Activated CD8-positive, alpha-beta T cell treated with anti-CD3 and anti-CD28 coated beads, Interleukin-2, amount 10 ng/mL, durations not matched to agents 7 days and 5 days (primary cell): ENCODE results near the gene SNHG17. TPM values are rescaled to one million over a fixed set of nuclear protein-coding genes. Genes with fewer than 3 reads are reported as not detected.
"Not testable (repeated sequence)": the region's sequence is repeated elsewhere in the genome, so short reads cannot be mapped to it uniquely, and the experiment has no call there.

Experiments used
- ATAC-seq: fragments of 150-1000 bp; cut with Tn5 transposase; one replicate; pipeline ENCODE4 v1.10.0; 2021; ENCODE audit warnings: moderate library complexity
- CTCF ChIA-PET: fragments of 350-600 bp; sonication (Branson Sonifier 250); formaldehyde crosslinking; loops from one replicate; lab custom pipeline; 2021; ENCODE audit warnings: antibody characterized with exemption; lab: Charles Lee
- POLR2A ChIA-PET: fragments of 350-600 bp; sonication (Branson Sonifier 250); formaldehyde crosslinking; loops from one replicate; lab custom pipeline; 2021; ENCODE audit warnings: antibody characterized with exemption; lab: Charles Lee
- DNase-seq: peaks from one replicate; pipeline ENCODE4 v3.0.0-alpha.2; 2020
- H3K27ac Mint-ChIP-seq: one replicate; pipeline ENCODE4 v1.8.0; 2021; ENCODE audit warnings: mild to moderate bottlenecking, mixed read lengths
- H3K27me3 Mint-ChIP-seq: one replicate; pipeline ENCODE4 v1.8.0; 2021; ENCODE audit warnings: low read depth, mixed read lengths
- H3K36me3 Mint-ChIP-seq: one replicate; pipeline ENCODE4 v1.8.0; 2021; ENCODE audit warnings: low read depth, mixed read lengths
- H3K4me1 Mint-ChIP-seq: one replicate; pipeline ENCODE4 v1.8.0; 2021; ENCODE audit warnings: low read depth, mixed read lengths
- H3K4me3 Mint-ChIP-seq: one replicate; pipeline ENCODE4 v1.8.0; 2021; ENCODE audit warnings: mild to moderate bottlenecking, mixed read lengths
- H3K9me3 Mint-ChIP-seq: one replicate; pipeline ENCODE4 v1.8.0; 2022; ENCODE audit warnings: mixed read lengths; ENCODE audit not compliant: insufficient read depth
- total RNA-seq, 2 experiments: library from RNA; stranded (reverse); gene quantifications; one replicate each; pipeline ENCODE4 v1.2.3, GENCODE V29; 2021

SNHG17 gene
- total RNA-seq, 2 experiments from 2014 or later, result 69.6 to 77.8 TPM

- H3K36me3 Mint-ChIP-seq, result peaks cover 76% of the 10 kb centered on the region
These were observed 16.5 kb downstream of the SNHG17 start for GRCh38 chr20:38418509-38419204.

GRCh38 chr20:38414769-38415450 lies 20.2 kb downstream of the SNHG17 start:
- H3K36me3 Mint-ChIP-seq, result peaks cover 65% of the 10 kb centered on the region

More at GRCh38 chr20:38418509-38419204, 16.5 kb downstream of the SNHG17 start:
- H3K27ac Mint-ChIP-seq, result no peak overlapping the region
- H3K9me3 Mint-ChIP-seq, result no peaks in the 10 kb centered on the region
- no peaks in the 10 kb centered on the region for H3K27me3 Mint-ChIP-seq
- ChIA-PET CTCF (no interaction called here), POLR2A (interaction anchor here (1.5 kb wide), 1 partner anchor 16 kb away, joined by 5 read pairs; the partner anchor contains the start of gene SNHG17)
- H3K4me1 Mint-ChIP-seq, result peaks cover 2% of the 10 kb centered on the region
- no peak for ATAC-seq
- H3K4me3 Mint-ChIP-seq, result no peak overlapping the region
- DNase-seq, result no peak

GRCh38 chr20:38412877-38413577 lies 22.1 kb downstream of the SNHG17 start:
- no peaks in the 10 kb centered on the region for H3K27me3 Mint-ChIP-seq
- POLR2A ChIA-PET, result no interaction called here
- CTCF ChIA-PET, result interaction anchor here (1.1 kb wide), 1 partner anchor 340 kb away, joined by 3 read pairs; no protein-coding TSS in a partner anchor
- DNase-seq, result no peak
- no peaks in the 10 kb centered on the region for H3K9me3 Mint-ChIP-seq
- no peak overlapping the region for H3K27ac Mint-ChIP-seq
- H3K4me3 Mint-ChIP-seq, result no peak overlapping the region
- H3K36me3 Mint-ChIP-seq, result peaks cover 60% of the 10 kb centered on the region
- no peak for ATAC-seq
- no peaks in the 10 kb centered on the region for H3K4me1 Mint-ChIP-seq

More at GRCh38 chr20:38414769-38415450, 20.2 kb downstream of the SNHG17 start:
- DNase-seq (no peak), ATAC-seq (no peak)
- H3K9me3 Mint-ChIP-seq, result no peaks in the 10 kb centered on the region
- no peaks in the 10 kb centered on the region for H3K4me1 Mint-ChIP-seq
- no peak overlapping the region for H3K4me3 Mint-ChIP-seq
- ChIA-PET POLR2A (no interaction called here), CTCF (no interaction called here)
- no peaks in the 10 kb centered on the region for H3K27me3 Mint-ChIP-seq
- H3K27ac Mint-ChIP-seq, result peak overlapping the region; percentile 24

- ATAC-seq, H3K27ac Mint-ChIP-seq, DNase-seq, H3K9me3 Mint-ChIP-seq, POLR2A ChIA-PET, H3K27me3 Mint-ChIP-seq, H3K4me1 Mint-ChIP-seq, H3K4me3 Mint-ChIP-seq: not testable (repeated sequence)
- peaks cover 42% of the 10 kb centered on the region for H3K36me3 Mint-ChIP-seq
- CTCF ChIA-PET, result interaction anchor here (0.9 to 1.4 kb wide), 3 partner anchors 9 to 13 kb away, joined by 3 to 5 read pairs (median 4); no protein-coding TSS in a partner anchor
These were observed 27.3 kb downstream of the SNHG17 start for GRCh38 chr20:38407822-38408221.

- Mint-ChIP-seq H3K9me3 (no peaks in the 10 kb centered on the region), H3K36me3 (peaks cover 37% of the 10 kb centered on the region), H3K4me3 (no peak overlapping the region), H3K27ac (no peak overlapping the region), H3K4me1 (no peaks in the 10 kb centered on the region), H3K27me3 (no peaks in the 10 kb centered on the region)
- ChIA-PET CTCF (no interaction called here), POLR2A (no interaction called here)
- ATAC-seq (no peak), DNase-seq (no peak)
These were observed 27.8 kb downstream of the SNHG17 start for GRCh38 chr20:38407321-38407720.

GRCh38 chr20:38406476-38406875 lies 28.7 kb downstream of the SNHG17 start:
- no peaks in the 10 kb centered on the region for H3K4me1 Mint-ChIP-seq
- CTCF ChIA-PET, result no interaction called here
- POLR2A ChIA-PET, result no interaction called here
- H3K9me3 Mint-ChIP-seq, result no peaks in the 10 kb centered on the region
- ATAC-seq, result no peak
- no peak overlapping the region for H3K4me3 Mint-ChIP-seq
- peaks cover 33% of the 10 kb centered on the region for H3K36me3 Mint-ChIP-seq
- no peaks in the 10 kb centered on the region for H3K27me3 Mint-ChIP-seq
- no peak overlapping the region for H3K27ac Mint-ChIP-seq
- DNase-seq, result no peak

- Mint-ChIP-seq H3K36me3 (peaks cover 26% of the 10 kb centered on the region), H3K4me3 (no peak overlapping the region), H3K4me1 (no peaks in the 10 kb centered on the region), H3K27me3 (no peaks in the 10 kb centered on the region), H3K27ac (no peak overlapping the region), H3K9me3 (no peaks in the 10 kb centered on the region)
- ATAC-seq (no peak), DNase-seq (no peak)
- POLR2A ChIA-PET, result no interaction called here
- CTCF ChIA-PET, result no interaction called here
These were observed 30.0 kb downstream of the SNHG17 start for GRCh38 chr20:38405132-38405531.

- ATAC-seq, result no peak
These were observed 31.1 kb downstream of the SNHG17 start for GRCh38 chr20:38404016-38404415.

GRCh38 chr20:38402816-38403215 lies 32.3 kb downstream of the SNHG17 start:
- H3K36me3 Mint-ChIP-seq, result peaks cover 15% of the 10 kb centered on the region
- H3K4me3 Mint-ChIP-seq, result no peak overlapping the region
- DNase-seq (no peak), ATAC-seq (no peak)
- ChIA-PET CTCF (no interaction called here), POLR2A (no interaction called here)
- H3K9me3 Mint-ChIP-seq, result no peaks in the 10 kb centered on the region
- no peaks in the 10 kb centered on the region for H3K4me1 Mint-ChIP-seq
- no peak overlapping the region for H3K27ac Mint-ChIP-seq
- peaks cover 8% of the 10 kb centered on the region for H3K27me3 Mint-ChIP-seq

More at GRCh38 chr20:38404016-38404415, 31.1 kb downstream of the SNHG17 start:
- Mint-ChIP-seq H3K36me3 (peaks cover 24% of the 10 kb centered on the region), H3K27me3 (peaks cover 5% of the 10 kb centered on the region), H3K4me3 (no peak overlapping the region), H3K4me1 (no peaks in the 10 kb centered on the region), H3K27ac (no peak overlapping the region), H3K9me3 (no peaks in the 10 kb centered on the region)
- ChIA-PET CTCF (no interaction called here), POLR2A (no interaction called here)
- no peak for DNase-seq

- Mint-ChIP-seq H3K4me3 (no peak overlapping the region), H3K9me3 (no peaks in the 10 kb centered on the region), H3K4me1 (no peaks in the 10 kb centered on the region), H3K27ac (no peak overlapping the region), H3K27me3 (peaks cover 12% of the 10 kb centered on the region), H3K36me3 (peaks cover 11% of the 10 kb centered on the region)
- ATAC-seq (no peak), DNase-seq (no peak)
- ChIA-PET CTCF (no interaction called here), POLR2A (no interaction called here)
These were observed 33.0 kb downstream of the SNHG17 start for GRCh38 chr20:38402089-38402488.

GRCh38 chr20:38395751-38396395 lies 39.3 kb downstream of the SNHG17 start:
- H3K4me1 Mint-ChIP-seq, H3K4me3 Mint-ChIP-seq, H3K9me3 Mint-ChIP-seq, H3K27ac Mint-ChIP-seq, DNase-seq, POLR2A ChIA-PET, ATAC-seq, H3K36me3 Mint-ChIP-seq: not testable (repeated sequence)
- peaks cover 24% of the 10 kb centered on the region for H3K27me3 Mint-ChIP-seq
- CTCF ChIA-PET, result interaction anchor here (1.0 kb wide), 1 partner anchor 12 kb away, joined by 3 read pairs; no protein-coding TSS in a partner anchor
